Measurements from ENCODE around the gene ICE2. TPM values are rescaled to one million over a fixed set of nuclear protein-coding genes. Genes with fewer than 3 reads are reported as not detected.
A peak's percentile ranks its signal among the peaks of the same experiment; 100 is the strongest.

ICE2 gene
- total RNA-seq, 1 donor from 2014 or later: 95.3 TPM

DNA sequence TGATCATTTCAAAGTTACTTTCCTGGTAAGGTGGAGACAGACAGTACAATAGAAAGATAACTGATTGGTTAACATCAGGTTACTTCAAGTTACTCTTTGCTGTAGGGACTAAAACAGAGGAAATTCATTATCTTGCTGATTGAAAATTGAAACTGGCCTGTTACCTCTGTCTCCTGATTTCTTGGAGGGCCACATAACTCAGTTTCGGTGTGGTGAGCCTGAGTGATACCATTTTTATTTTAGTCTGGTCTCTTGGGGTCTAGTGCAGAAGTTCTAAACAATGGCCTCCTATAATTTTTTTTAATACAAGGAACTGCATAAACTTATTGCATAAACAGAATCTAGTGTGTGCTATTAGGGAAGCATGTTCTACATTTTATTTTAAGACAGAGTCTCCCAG is 1.2 kb upstream of the ICE2 start:
- Histone ChIP-seq H3F3A (ENCODE audit: low read depth) (no peaks in the 10 kb centered on the region), H3K9ac (no peak overlapping the region), H3K4me1 (peaks cover 20% of the 10 kb centered on the region), H2AFZ (replicated peaks) (no peak overlapping the region), H3K4me2 (peak overlapping the region; percentile 94), H3K27ac (no peak overlapping the region), H4K20me1 (ENCODE audit: low read depth) (no peaks in the 10 kb centered on the region), H3K4me3 (no peak overlapping the region), H3K36me3 (peaks cover 10% of the 10 kb centered on the region), H3K27me3 (no peaks in the 10 kb centered on the region), H3K79me2 (ENCODE audit: low read depth) (peaks cover 35% of the 10 kb centered on the region), H3K9me3 (ENCODE audit: low read depth) (no peaks in the 10 kb centered on the region)
- DNase-seq (ENCODE audit: low spot score): no peak
- H3K4me3 Mint-ChIP-seq: peak overlapping the region; percentile 99
- H3K36me3 Mint-ChIP-seq: peaks cover 1% of the 10 kb centered on the region
- no peak for TF ChIP-seq EZH2 (IDR thresholded peaks at IDR 0.05)
- TF ChIP-seq, protein P1, sequence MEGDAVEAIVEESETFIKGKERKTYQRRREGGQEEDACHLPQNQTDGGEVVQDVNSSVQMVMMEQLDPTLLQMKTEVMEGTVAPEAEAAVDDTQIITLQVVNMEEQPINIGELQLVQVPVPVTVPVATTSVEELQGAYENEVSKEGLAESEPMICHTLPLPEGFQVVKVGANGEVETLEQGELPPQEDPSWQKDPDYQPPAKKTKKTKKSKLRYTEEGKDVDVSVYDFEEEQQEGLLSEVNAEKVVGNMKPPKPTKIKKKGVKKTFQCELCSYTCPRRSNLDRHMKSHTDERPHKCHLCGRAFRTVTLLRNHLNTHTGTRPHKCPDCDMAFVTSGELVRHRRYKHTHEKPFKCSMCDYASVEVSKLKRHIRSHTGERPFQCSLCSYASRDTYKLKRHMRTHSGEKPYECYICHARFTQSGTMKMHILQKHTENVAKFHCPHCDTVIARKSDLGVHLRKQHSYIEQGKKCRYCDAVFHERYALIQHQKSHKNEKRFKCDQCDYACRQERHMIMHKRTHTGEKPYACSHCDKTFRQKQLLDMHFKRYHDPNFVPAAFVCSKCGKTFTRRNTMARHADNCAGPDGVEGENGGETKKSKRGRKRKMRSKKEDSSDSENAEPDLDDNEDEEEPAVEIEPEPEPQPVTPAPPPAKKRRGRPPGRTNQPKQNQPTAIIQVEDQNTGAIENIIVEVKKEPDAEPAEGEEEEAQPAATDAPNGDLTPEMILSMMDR (IDR thresholded peaks at IDR 0.05): no peak
- no peak for TF ChIP-seq EZH2phosphoT487 (IDR thresholded peaks at IDR 0.05)
- H3K4me1 Mint-ChIP-seq: peaks cover 35% of the 10 kb centered on the region
- peaks cover 8% of the 10 kb centered on the region for H3K27me3 Mint-ChIP-seq (ENCODE audit: insufficient read depth, low read depth)
- H3K27ac Mint-ChIP-seq: no peak overlapping the region
- H3K9me3 Mint-ChIP-seq: no peaks in the 10 kb centered on the region

DNA sequence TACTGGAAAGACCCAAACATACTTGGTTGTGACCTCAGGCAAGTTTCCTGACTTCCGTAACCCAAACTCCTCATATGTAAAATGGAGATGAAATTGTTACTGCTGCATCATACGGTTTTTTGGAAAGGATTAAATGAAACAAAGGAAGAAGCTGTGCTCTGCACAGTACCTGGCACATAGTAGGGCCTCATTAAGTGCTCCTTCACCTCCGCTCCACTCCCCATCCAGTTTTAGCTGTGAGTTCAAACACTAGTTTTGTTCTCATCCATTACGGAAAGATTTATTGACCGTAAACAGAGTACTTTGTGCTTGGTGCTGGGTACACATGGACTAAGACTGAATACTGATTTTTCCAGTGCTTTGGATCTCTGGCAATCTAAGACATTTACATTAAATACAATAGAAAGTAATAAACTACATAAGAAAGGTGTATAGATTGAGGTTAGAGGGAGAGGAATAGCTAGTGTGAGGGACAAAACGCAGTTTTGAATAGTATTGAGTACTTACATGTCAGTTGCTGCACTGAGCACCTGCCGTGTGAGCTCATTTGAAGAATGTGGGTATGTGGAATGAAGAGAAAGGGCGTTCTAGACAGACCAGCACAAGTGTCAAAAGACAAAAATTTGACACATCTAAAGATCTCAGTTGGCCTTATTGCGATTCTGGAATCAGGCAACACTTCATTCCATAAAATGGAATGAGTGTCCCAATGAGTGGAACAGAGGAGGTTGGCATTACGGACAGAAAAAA is 594 bp upstream of the ICE2 start:
- peak; percentile 11 for DNase-seq (ENCODE audit: low spot score)

DNA sequence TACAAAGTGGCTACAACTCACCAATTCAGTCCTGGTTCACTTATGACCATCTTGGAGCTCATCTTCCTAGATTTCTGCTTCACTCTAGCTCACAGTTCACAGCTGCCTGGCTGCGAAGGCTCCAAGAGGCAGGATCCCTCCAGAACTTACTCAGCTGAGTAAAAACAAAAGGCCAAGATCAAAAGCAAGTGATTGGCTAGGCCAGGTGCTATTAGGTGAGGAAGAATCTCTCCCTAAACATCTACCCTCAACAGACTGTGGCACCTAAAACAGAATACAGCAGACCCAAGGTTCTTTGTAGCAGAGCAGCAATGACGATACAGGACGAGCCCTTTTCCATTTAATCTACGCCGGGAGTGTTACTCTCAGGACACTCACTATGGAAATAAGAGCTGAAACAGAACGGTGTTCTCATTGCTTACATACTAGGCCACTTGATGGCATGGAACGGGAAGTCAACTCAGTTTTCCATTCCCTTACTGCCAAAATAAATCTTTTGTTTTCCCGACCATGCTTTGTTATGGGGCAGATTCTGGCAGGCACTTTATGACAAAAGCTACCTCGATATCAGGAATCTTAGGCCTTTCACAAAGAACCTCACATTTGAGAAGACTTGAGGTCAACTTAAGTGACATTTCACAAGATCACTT is 901 bp downstream of the ICE2 start:
- Mint-ChIP-seq H3K36me3 (peaks cover 6% of the 10 kb centered on the region), H3K27ac (peak overlapping the region; percentile 99), H3K27me3 (ENCODE audit: insufficient read depth, low read depth) (peaks cover 8% of the 10 kb centered on the region), H3K4me3 (peak overlapping the region; percentile 99), H3K9me3 (no peaks in the 10 kb centered on the region), H3K4me1 (peaks cover 35% of the 10 kb centered on the region)
- Histone ChIP-seq H3K27ac (peak overlapping the region; percentile 60), H3K9me3 (ENCODE audit: low read depth) (no peaks in the 10 kb centered on the region), H4K20me1 (ENCODE audit: low read depth) (no peaks in the 10 kb centered on the region), H3K4me1 (peaks cover 19% of the 10 kb centered on the region), H3K9ac (peak overlapping the region; percentile 81), H3K4me2 (peak overlapping the region; percentile 94), H3K36me3 (peaks cover 11% of the 10 kb centered on the region), H3K79me2 (ENCODE audit: low read depth) (peaks cover 54% of the 10 kb centered on the region), H3K27me3 (no peaks in the 10 kb centered on the region), H2AFZ (replicated peaks) (peak overlapping the region; percentile 90), H3K4me3 (peak overlapping the region; percentile 82), H3F3A (ENCODE audit: low read depth) (no peaks in the 10 kb centered on the region)
- TF ChIP-seq, protein P1 (IDR thresholded peaks at IDR 0.05): no peak
- TF ChIP-seq EZH2 (IDR thresholded peaks at IDR 0.05) (no peak), EZH2phosphoT487 (IDR thresholded peaks at IDR 0.05) (no peak)
- peak; percentile 9 for DNase-seq (ENCODE audit: low spot score)

More for the DNA sequence above, 594 bp upstream of the ICE2 start:
- Histone ChIP-seq H3K79me2 (ENCODE audit: low read depth) (peaks cover 41% of the 10 kb centered on the region), H3K9ac (no peak overlapping the region), H3K4me3 (peak overlapping the region; percentile 82), H3K4me2 (peak overlapping the region; percentile 94), H3K27ac (no peak overlapping the region), H3K27me3 (no peaks in the 10 kb centered on the region), H3K4me1 (peaks cover 19% of the 10 kb centered on the region), H2AFZ (replicated peaks) (peak overlapping the region; percentile 90), H3F3A (ENCODE audit: low read depth) (no peaks in the 10 kb centered on the region), H3K9me3 (ENCODE audit: low read depth) (no peaks in the 10 kb centered on the region), H4K20me1 (ENCODE audit: low read depth) (no peaks in the 10 kb centered on the region), H3K36me3 (peaks cover 11% of the 10 kb centered on the region)
- Mint-ChIP-seq H3K36me3 (peaks cover 4% of the 10 kb centered on the region), H3K27me3 (ENCODE audit: insufficient read depth, low read depth) (peaks cover 8% of the 10 kb centered on the region), H3K27ac (peak overlapping the region; percentile 99), H3K9me3 (no peaks in the 10 kb centered on the region), H3K4me1 (peaks cover 35% of the 10 kb centered on the region), H3K4me3 (peak overlapping the region; percentile 99)
- TF ChIP-seq, protein P1 (IDR thresholded peaks at IDR 0.05): no peak
- no peak for TF ChIP-seq EZH2phosphoT487 (IDR thresholded peaks at IDR 0.05)
- no peak for TF ChIP-seq EZH2 (IDR thresholded peaks at IDR 0.05)
